22Rv1 (cell line): Measurements from ENCODE around the gene HS6ST1.

Experiments
- H3K27ac ChIP-seq: fragments of 450-650 bp; 2 replicates; pipeline ENCODE4 v1.5.1; 2017
- CTCF ChIP-seq: fragments of 450-650 bp; IDR thresholded peaks from 2 replicates; pipeline ENCODE4 v1.5.1; 2017; ENCODE audit warnings: mild to moderate bottlenecking
- ZFX ChIP-seq: fragments of 450-650 bp; IDR thresholded peaks from 2 replicates; pipeline ENCODE4 v1.6.1; 2017; ENCODE audit warnings: antibody characterized with exemption, borderline replicate concordance

The HS6ST1 gene

GRCh38 chr2:128362889-128363228 lies 44.2 kb upstream of the HS6ST1 start:
- TF ChIP-seq ZFX (no peak), CTCF (no peak)
- H3K27ac ChIP-seq, result no peak overlapping the region

GRCh38 chr2:128362176-128362888 lies 43.7 kb upstream of the HS6ST1 start:
- H3K27ac ChIP-seq, result no peak overlapping the region
- no peak for TF ChIP-seq CTCF
- no peak for TF ChIP-seq ZFX

GRCh38 chr2:128361376-128362131 lies 42.9 kb upstream of the HS6ST1 start:
- H3K27ac ChIP-seq, result no peak overlapping the region
- TF ChIP-seq CTCF, result no peak
- TF ChIP-seq ZFX, result no peak

- no peak for TF ChIP-seq CTCF
- no peak for TF ChIP-seq ZFX
- H3K27ac ChIP-seq, result no peak overlapping the region
Observed at GRCh38 chr2:128360711-128361110, 42.0 kb upstream of the HS6ST1 start.

- TF ChIP-seq CTCF (no peak), ZFX (no peak)
- H3K27ac ChIP-seq, result no peak overlapping the region
Observed at GRCh38 chr2:128359841-128360240, 41.2 kb upstream of the HS6ST1 start.

GRCh38 chr2:128358941-128359731 lies 40.5 kb upstream of the HS6ST1 start:
- TF ChIP-seq CTCF, result no peak
- no peak for TF ChIP-seq ZFX
- H3K27ac ChIP-seq, result no peak overlapping the region
